ENCODE measurements around the gene PARM1. TPM values are rescaled to one million over a fixed set of nuclear protein-coding genes. Genes with fewer than 3 reads are reported as not detected.

The PARM1 gene
- total and polyA plus RNA-seq, 2 experiments from 2014 or later = 4.9 to 10.4 TPM

DNA sequence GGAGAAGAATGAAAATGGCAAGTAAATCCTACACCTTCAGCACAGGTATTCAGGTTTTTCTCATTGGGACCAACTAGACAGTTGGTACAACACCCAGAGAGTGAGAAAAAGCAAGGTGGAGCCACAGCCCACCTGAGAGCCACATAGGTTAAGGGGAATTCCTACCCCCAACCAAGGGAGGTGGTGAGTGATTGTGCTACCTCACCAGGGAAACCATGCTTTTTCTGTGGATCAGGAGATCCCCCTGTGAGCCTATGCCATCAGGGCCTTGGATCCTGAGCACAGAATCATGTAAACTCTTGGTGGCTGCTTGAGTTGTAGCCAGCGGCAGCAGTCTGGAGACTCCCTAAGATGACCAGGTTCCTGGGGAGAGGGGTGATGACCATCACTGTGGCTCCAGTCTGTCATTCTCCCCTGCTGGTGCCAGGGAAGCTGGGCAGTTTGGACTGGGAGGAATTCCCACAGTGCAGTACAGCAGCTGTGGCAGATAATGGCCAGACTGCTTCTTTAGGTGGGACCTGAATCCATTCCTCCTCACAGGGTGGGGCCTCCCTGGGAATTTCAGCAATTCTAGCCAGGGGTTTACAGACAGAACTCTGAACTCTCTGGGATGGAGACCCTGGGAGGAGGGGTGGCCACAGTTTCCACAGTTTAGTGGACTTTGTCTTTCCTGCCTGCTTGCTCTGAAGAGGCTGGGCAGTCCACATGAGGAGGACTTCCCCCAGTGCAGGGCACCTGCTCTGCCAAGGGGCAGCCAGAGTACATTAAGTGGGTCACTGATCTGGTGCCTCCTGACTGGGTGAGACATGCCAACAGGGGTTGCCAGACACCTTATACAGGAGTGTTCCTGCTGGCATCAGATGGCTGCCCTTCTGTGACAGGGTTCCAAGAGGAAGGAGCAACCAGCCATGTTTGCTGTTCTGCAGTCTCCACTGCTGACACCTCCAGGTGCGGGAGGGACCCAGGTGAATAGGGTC, 43.2 kb downstream of the PARM1 start:
- H3K27ac Mint-ChIP-seq = no peak overlapping the region
- no peak overlapping the region for H3K27ac ChIP-seq (ENCODE audit: low read depth)
- H3K4me3 Mint-ChIP-seq = no peak overlapping the region
- H4K20me1 ChIP-seq (replicated peaks; ENCODE audit: insufficient read depth) = no peaks in the 10 kb centered on the region
- DNase-seq (ENCODE audit: low spot score) = no peak
- H3K4me3 ChIP-seq = no peak overlapping the region
- no peak overlapping the region for H3K4me2 ChIP-seq
- no peaks in the 10 kb centered on the region for H3K79me2 ChIP-seq (replicated peaks; ENCODE audit: insufficient read depth)
- peaks cover 12% of the 10 kb centered on the region; the same call in 2 of the 3 replicates for H3K9me3 Mint-ChIP-seq
- no peaks in the 10 kb centered on the region for H3F3A ChIP-seq (replicated peaks; ENCODE audit: low read depth)
- no peak for ATAC-seq
- no peaks in the 10 kb centered on the region for H3K27me3 Mint-ChIP-seq (ENCODE audit: insufficient read depth, low read depth, poor library complexity)
- TF ChIP-seq ZNF114 (CRISPR knock-in tag; IDR thresholded peaks at IDR 0.05) = no peak
- TF ChIP-seq ZNF331 (CRISPR knock-in tag; IDR thresholded peaks at IDR 0.05; ENCODE audit: low read depth) = no peak
- no peak for TF ChIP-seq NANOG (IDR thresholded peaks at IDR 0.05; ENCODE audit: borderline replicate concordance)
- TF ChIP-seq, protein P1, sequence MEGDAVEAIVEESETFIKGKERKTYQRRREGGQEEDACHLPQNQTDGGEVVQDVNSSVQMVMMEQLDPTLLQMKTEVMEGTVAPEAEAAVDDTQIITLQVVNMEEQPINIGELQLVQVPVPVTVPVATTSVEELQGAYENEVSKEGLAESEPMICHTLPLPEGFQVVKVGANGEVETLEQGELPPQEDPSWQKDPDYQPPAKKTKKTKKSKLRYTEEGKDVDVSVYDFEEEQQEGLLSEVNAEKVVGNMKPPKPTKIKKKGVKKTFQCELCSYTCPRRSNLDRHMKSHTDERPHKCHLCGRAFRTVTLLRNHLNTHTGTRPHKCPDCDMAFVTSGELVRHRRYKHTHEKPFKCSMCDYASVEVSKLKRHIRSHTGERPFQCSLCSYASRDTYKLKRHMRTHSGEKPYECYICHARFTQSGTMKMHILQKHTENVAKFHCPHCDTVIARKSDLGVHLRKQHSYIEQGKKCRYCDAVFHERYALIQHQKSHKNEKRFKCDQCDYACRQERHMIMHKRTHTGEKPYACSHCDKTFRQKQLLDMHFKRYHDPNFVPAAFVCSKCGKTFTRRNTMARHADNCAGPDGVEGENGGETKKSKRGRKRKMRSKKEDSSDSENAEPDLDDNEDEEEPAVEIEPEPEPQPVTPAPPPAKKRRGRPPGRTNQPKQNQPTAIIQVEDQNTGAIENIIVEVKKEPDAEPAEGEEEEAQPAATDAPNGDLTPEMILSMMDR (conservative IDR thresholded peaks at IDR 0.05; ENCODE audit: low read depth in 2 of 2) = no peak
- no peak for TF ChIP-seq STAT1 (IDR thresholded peaks at IDR 0.05; ENCODE audit: unreplicated experiment)
- no peak for TF ChIP-seq POLR2AphosphoS5 (IDR thresholded peaks at IDR 0.05; ENCODE audit: low read depth)
- TF ChIP-seq, protein P2, sequence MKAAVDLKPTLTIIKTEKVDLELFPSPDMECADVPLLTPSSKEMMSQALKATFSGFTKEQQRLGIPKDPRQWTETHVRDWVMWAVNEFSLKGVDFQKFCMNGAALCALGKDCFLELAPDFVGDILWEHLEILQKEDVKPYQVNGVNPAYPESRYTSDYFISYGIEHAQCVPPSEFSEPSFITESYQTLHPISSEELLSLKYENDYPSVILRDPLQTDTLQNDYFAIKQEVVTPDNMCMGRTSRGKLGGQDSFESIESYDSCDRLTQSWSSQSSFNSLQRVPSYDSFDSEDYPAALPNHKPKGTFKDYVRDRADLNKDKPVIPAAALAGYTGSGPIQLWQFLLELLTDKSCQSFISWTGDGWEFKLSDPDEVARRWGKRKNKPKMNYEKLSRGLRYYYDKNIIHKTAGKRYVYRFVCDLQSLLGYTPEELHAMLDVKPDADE (IDR thresholded peaks at IDR 0.05) = no peak
- no peak for TF ChIP-seq EZH2 (IDR thresholded peaks at IDR 0.05; ENCODE audit: low read depth, unreplicated experiment)
- no peak for TF ChIP-seq CREB1 (CRISPR knock-in tag; IDR thresholded peaks at IDR 0.05; ENCODE audit: low read depth)
- no peak for TF ChIP-seq JUNB (IDR thresholded peaks at IDR 0.05; ENCODE audit: unreplicated experiment)
- no peak for TF ChIP-seq EZH2phosphoT487 (IDR thresholded peaks at IDR 0.05; ENCODE audit: unreplicated experiment)
- TF ChIP-seq, protein P3, sequence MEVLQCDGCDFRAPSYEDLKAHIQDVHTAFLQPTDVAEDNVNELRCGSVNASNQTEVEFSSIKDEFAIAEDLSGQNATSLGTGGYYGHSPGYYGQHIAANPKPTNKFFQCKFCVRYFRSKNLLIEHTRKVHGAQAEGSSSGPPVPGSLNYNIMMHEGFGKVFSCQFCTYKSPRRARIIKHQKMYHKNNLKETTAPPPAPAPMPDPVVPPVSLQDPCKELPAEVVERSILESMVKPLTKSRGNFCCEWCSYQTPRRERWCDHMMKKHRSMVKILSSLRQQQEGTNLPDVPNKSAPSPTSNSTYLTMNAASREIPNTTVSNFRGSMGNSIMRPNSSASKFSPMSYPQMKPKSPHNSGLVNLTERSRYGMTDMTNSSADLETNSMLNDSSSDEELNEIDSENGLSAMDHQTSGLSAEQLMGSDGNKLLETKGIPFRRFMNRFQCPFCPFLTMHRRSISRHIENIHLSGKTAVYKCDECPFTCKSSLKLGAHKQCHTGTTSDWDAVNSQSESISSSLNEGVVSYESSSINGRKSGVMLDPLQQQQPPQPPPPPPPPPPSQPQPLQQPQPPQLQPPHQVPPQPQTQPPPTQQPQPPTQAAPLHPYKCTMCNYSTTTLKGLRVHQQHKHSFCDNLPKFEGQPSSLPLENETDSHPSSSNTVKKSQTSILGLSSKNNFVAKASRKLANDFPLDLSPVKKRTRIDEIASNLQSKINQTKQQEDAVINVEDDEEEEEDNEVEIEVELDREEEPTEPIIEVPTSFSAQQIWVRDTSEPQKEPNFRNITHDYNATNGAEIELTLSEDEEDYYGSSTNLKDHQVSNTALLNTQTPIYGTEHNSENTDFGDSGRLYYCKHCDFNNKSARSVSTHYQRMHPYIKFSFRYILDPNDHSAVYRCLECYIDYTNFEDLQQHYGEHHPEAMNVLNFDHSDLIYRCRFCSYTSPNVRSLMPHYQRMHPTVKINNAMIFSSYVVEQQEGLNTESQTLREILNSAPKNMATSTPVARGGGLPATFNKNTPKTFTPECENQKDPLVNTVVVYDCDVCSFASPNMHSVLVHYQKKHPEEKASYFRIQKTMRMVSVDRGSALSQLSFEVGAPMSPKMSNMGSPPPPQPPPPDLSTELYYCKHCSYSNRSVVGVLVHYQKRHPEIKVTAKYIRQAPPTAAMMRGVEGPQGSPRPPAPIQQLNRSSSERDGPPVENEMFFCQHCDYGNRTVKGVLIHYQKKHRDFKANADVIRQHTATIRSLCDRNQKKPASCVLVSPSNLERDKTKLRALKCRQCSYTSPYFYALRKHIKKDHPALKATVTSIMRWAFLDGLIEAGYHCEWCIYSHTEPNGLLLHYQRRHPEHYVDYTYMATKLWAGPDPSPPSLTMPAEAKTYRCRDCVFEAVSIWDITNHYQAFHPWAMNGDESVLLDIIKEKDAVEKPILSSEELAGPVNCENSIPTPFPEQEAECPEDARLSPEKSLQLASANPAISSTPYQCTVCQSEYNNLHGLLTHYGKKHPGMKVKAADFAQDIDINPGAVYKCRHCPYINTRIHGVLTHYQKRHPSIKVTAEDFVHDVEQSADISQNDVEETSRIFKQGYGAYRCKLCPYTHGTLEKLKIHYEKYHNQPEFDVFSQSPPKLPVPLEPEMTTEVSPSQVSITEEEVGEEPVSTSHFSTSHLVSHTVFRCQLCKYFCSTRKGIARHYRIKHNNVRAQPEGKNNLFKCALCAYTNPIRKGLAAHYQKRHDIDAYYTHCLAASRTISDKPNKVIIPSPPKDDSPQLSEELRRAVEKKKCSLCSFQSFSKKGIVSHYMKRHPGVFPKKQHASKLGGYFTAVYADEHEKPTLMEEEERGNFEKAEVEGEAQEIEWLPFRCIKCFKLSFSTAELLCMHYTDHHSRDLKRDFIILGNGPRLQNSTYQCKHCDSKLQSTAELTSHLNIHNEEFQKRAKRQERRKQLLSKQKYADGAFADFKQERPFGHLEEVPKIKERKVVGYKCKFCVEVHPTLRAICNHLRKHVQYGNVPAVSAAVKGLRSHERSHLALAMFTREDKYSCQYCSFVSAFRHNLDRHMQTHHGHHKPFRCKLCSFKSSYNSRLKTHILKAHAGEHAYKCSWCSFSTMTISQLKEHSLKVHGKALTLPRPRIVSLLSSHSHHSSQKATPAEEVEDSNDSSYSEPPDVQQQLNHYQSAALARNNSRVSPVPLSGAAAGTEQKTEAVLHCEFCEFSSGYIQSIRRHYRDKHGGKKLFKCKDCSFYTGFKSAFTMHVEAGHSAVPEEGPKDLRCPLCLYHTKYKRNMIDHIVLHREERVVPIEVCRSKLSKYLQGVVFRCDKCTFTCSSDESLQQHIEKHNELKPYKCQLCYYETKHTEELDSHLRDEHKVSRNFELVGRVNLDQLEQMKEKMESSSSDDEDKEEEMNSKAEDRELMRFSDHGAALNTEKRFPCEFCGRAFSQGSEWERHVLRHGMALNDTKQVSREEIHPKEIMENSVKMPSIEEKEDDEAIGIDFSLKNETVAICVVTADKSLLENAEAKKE (CRISPR knock-in tag; IDR thresholded peaks at IDR 0.05) = no peak
- peaks cover 3% of the 10 kb centered on the region; the same call in 1 of the 3 replicates for H3K36me3 Mint-ChIP-seq (ENCODE audit: low read depth)
- H3K4me1 Mint-ChIP-seq = no peaks in the 10 kb centered on the region
- H3K36me3 ChIP-seq (ENCODE audit: insufficient read depth) = peaks cover 7% of the 10 kb centered on the region; the same call in 1 of the 2 replicates
- H3K4me1 ChIP-seq (ENCODE audit: insufficient read depth) = no peaks in the 10 kb centered on the region
- H2AFZ ChIP-seq = no peak overlapping the region
- no peaks in the 10 kb centered on the region for H3K9me2 ChIP-seq (ENCODE audit: insufficient read depth)
- H3K27me3 ChIP-seq (ENCODE audit: insufficient read depth) = no peaks in the 10 kb centered on the region
